ENCODE results near the gene APBA1.

DNA sequence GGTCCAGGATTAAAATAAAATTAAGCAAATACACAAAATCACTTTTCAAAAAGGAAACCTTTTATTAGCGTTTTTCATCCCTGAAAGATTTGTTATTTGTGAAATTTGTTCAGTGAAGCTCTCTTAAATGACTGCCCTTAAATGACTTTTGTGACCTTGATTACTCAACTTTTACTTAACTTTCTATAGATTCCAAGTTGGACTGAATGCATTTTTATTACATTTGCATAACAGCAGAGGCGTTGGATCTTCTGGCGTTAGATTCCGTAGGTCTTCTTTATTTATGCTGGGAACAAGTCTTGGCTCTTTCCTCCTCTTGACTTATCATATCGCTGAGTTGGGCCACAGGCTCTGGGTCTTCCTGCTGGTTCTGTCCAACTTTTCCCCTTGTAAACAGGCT is 78.4 kb downstream of the APBA1 start:
- TF ChIP-seq, protein P1, sequence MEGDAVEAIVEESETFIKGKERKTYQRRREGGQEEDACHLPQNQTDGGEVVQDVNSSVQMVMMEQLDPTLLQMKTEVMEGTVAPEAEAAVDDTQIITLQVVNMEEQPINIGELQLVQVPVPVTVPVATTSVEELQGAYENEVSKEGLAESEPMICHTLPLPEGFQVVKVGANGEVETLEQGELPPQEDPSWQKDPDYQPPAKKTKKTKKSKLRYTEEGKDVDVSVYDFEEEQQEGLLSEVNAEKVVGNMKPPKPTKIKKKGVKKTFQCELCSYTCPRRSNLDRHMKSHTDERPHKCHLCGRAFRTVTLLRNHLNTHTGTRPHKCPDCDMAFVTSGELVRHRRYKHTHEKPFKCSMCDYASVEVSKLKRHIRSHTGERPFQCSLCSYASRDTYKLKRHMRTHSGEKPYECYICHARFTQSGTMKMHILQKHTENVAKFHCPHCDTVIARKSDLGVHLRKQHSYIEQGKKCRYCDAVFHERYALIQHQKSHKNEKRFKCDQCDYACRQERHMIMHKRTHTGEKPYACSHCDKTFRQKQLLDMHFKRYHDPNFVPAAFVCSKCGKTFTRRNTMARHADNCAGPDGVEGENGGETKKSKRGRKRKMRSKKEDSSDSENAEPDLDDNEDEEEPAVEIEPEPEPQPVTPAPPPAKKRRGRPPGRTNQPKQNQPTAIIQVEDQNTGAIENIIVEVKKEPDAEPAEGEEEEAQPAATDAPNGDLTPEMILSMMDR (conservative IDR thresholded peaks at IDR 0.05), result no peak
- no peak for TF ChIP-seq ZFX (IDR thresholded peaks at IDR 0.05)

Data from C4-2B (cell line).